ENCODE measurements around the gene TBX2. TPM values are rescaled to one million over a fixed set of nuclear protein-coding genes. Genes with fewer than 3 reads are reported as not detected.
"Not testable (repeated sequence)": the region's sequence is repeated elsewhere in the genome, so short reads cannot be mapped to it uniquely, and the experiment has no call there.

TBX2 gene
- total RNA-seq, 2 donors from 2014 or later = 5.0 to 5.3 TPM

GRCh38 chr17:61444831-61445230 is 45.2 kb downstream of the TBX2 start:
- Histone ChIP-seq H3K27ac (no peak overlapping the region), H3K9me3 (no peaks in the 10 kb centered on the region), H3K27me3 (peaks cover under 1% of the 10 kb centered on the region), H3K9ac (ENCODE audit: low read depth in 2 of 2, low read length in 2 of 2) (no peak overlapping the region), H3K4me1 (no peaks in the 10 kb centered on the region), H3K36me3 (no peaks in the 10 kb centered on the region), H3K4me3 (no peak overlapping the region)
- intact Hi-C loops (cut with DNase I) = no loop called here
- TF ChIP-seq CTCF (IDR thresholded peaks at IDR 0.05) = no peak
- DNase-seq = no peak

GRCh38 chr17:61447358-61447757 is 47.7 kb downstream of the TBX2 start:
- TF ChIP-seq CTCF (IDR thresholded peaks at IDR 0.05) = no peak
- Histone ChIP-seq H3K9me3 (no peaks in the 10 kb centered on the region), H3K36me3 (no peaks in the 10 kb centered on the region), H3K9ac (ENCODE audit: low read depth in 2 of 2, low read length in 2 of 2) (no peak overlapping the region), H3K27ac (no peak overlapping the region), H3K4me3 (no peak overlapping the region), H3K27me3 (peaks cover 25% of the 10 kb centered on the region), H3K4me1 (no peaks in the 10 kb centered on the region)
- no peak for DNase-seq
- intact Hi-C loops (cut with DNase I) = no loop called here

GRCh38 chr17:61448042-61448441 is 48.4 kb downstream of the TBX2 start:
- Histone ChIP-seq H3K9me3 (no peaks in the 10 kb centered on the region), H3K4me3 (no peak overlapping the region), H3K27ac (no peak overlapping the region), H3K4me1 (no peaks in the 10 kb centered on the region), H3K27me3 (peaks cover 31% of the 10 kb centered on the region), H3K36me3 (no peaks in the 10 kb centered on the region), H3K9ac (ENCODE audit: low read depth in 2 of 2, low read length in 2 of 2) (no peak overlapping the region)
- TF ChIP-seq CTCF (IDR thresholded peaks at IDR 0.05) = no peak
- no peak for DNase-seq
- intact Hi-C loops (cut with DNase I) = no loop called here

GRCh38 chr17:61449140-61449539 is 49.5 kb downstream of the TBX2 start:
- H3K9me3 ChIP-seq; intact Hi-C loops (cut with DNase I); H3K4me3 ChIP-seq; H3K9ac ChIP-seq (ENCODE audit: low read depth in 2 of 2, low read length in 2 of 2); H3K4me1 ChIP-seq; DNase-seq; H3K36me3 ChIP-seq; H3K27ac ChIP-seq: not testable (repeated sequence)
- H3K27me3 ChIP-seq = peaks cover 39% of the 10 kb centered on the region

GRCh38 chr17:61449707-61450640 is 50.3 kb downstream of the TBX2 start:
- intact Hi-C loops (cut with DNase I) = no loop called here
- no peak for DNase-seq
- no peak for TF ChIP-seq CTCF (IDR thresholded peaks at IDR 0.05)
- Histone ChIP-seq H3K36me3 (no peaks in the 10 kb centered on the region), H3K27me3 (peaks cover 47% of the 10 kb centered on the region), H3K9me3 (no peaks in the 10 kb centered on the region), H3K9ac (ENCODE audit: low read depth in 2 of 2, low read length in 2 of 2) (no peak overlapping the region), H3K4me1 (peaks cover 9% of the 10 kb centered on the region), H3K4me3 (no peak overlapping the region), H3K27ac (no peak overlapping the region)

Data from colonic mucosa (tissue), 4 donors.